Urinary bladder (tissue), 4 donors: Measurements from ENCODE around the gene ZBTB24. TPM values are rescaled to one million over a fixed set of nuclear protein-coding genes. Genes with fewer than 3 reads are reported as not detected.

Source experiments
- DNase-seq: peaks from one replicate; pipeline ENCODE4 v3.0.0-alpha.2; 2015; ENCODE audit errors: extremely low spot score
- H3K27ac ChIP-seq: one replicate; pipeline ENCODE4 v1.5.1; 2013; ENCODE audit warnings: low read depth, mild to moderate bottlenecking, moderate library complexity
- H3K36me3 ChIP-seq: one replicate; pipeline ENCODE4 v1.6.1; 2013; ENCODE audit warnings: mild to moderate bottlenecking, moderate library complexity; ENCODE audit not compliant: insufficient read depth
- H3K4me1 ChIP-seq: one replicate; pipeline ENCODE4 v1.6.1; 2013; ENCODE audit warnings: mild to moderate bottlenecking, moderate library complexity; ENCODE audit not compliant: insufficient read depth
- H3K4me3 ChIP-seq: one replicate; pipeline ENCODE4 v1.5.1; 2013; ENCODE audit warnings: low read depth, low read length
- WGBS: extraction: QIAGEN DNeasy Blood & Tissue Kit; methylation state at CpG from one replicate; pipeline ENCODE4 v1.1.7; 2013; 5-methylcytosine and 5-hydroxymethylcytosine counted together
- polyA plus RNA-seq: library from polyadenylated mRNA; stranded (reverse); fragments of 200-250 nt; gene quantifications from one replicate; pipeline ENCODE4 v1.2.3, GENCODE V29; 2013
- total RNA-seq: library from RNA; depleted of rRNA; stranded (reverse); fragments of >200 nt; gene quantifications from one replicate; pipeline ENCODE4 v1.2.3, GENCODE V29; 2014
- donor health status: healthy with polysubstance abuse.
- donor health status: healthy.

ZBTB24 gene
- total and polyA plus RNA-seq, 2 donors: 4.3 to 12.0 TPM

- Histone ChIP-seq H3K36me3 (no peaks in the 10 kb centered on the region), H3K27ac (no peak overlapping the region), H3K4me3 (no peak overlapping the region), H3K4me1 (no peaks in the 10 kb centered on the region)
- no peak for DNase-seq
- 61% methylated on average over 2 of the region's 2 CpGs for WGBS
Measured at GRCh38 chr6:109511832-109512231, 28.8 kb upstream of the ZBTB24 start.

- no peak overlapping the region for H3K4me3 ChIP-seq
- no peak overlapping the region for H3K27ac ChIP-seq
- DNase-seq: no peak
- H3K36me3 ChIP-seq: no peaks in the 10 kb centered on the region
- WGBS: 83% methylated on average over 1 of the region's 1 CpG
- H3K4me1 ChIP-seq: no peaks in the 10 kb centered on the region
Measured at GRCh38 chr6:109510358-109510757, 27.3 kb upstream of the ZBTB24 start.

- Histone ChIP-seq H3K27ac (no peak overlapping the region), H3K4me3 (no peak overlapping the region), H3K36me3 (no peaks in the 10 kb centered on the region), H3K4me1 (no peaks in the 10 kb centered on the region)
- no peak for DNase-seq
- 73% methylated on average over 4 of the region's 4 CpGs for WGBS
Measured at GRCh38 chr6:109508166-109508860, 25.3 kb upstream of the ZBTB24 start.

GRCh38 chr6:109507490-109508072, 24.6 kb upstream of the ZBTB24 start:
- WGBS: 70% methylated on average over 4 of the region's 4 CpGs
- Histone ChIP-seq H3K4me1 (no peaks in the 10 kb centered on the region), H3K36me3 (no peaks in the 10 kb centered on the region), H3K27ac (no peak overlapping the region), H3K4me3 (no peak overlapping the region)
- no peak for DNase-seq

GRCh38 chr6:109506841-109507240, 23.8 kb upstream of the ZBTB24 start:
- no peaks in the 10 kb centered on the region for H3K4me1 ChIP-seq
- H3K4me3 ChIP-seq: no peak overlapping the region
- H3K27ac ChIP-seq: no peak overlapping the region
- WGBS: 80% methylated on average over 2 of the region's 2 CpGs
- no peaks in the 10 kb centered on the region for H3K36me3 ChIP-seq
- no peak for DNase-seq

- WGBS: 93% methylated on average over 2 of the region's 2 CpGs
- H3K36me3 ChIP-seq: no peaks in the 10 kb centered on the region
- no peak overlapping the region for H3K27ac ChIP-seq
- no peak overlapping the region for H3K4me3 ChIP-seq
- H3K4me1 ChIP-seq: no peaks in the 10 kb centered on the region
- DNase-seq: no peak
Measured at GRCh38 chr6:109506314-109506713, 23.3 kb upstream of the ZBTB24 start.

- no peak overlapping the region for H3K4me3 ChIP-seq
- no peak for DNase-seq
- no peaks in the 10 kb centered on the region for H3K4me1 ChIP-seq
- H3K36me3 ChIP-seq: no peaks in the 10 kb centered on the region
- 59% methylated on average over 10 of the region's 10 CpGs for WGBS
- no peak overlapping the region for H3K27ac ChIP-seq
Measured at GRCh38 chr6:109503327-109504224, 20.6 kb upstream of the ZBTB24 start.

GRCh38 chr6:109498936-109499335, 15.9 kb upstream of the ZBTB24 start:
- H3K4me1 ChIP-seq: no peaks in the 10 kb centered on the region
- H3K36me3 ChIP-seq: no peaks in the 10 kb centered on the region
- DNase-seq: no peak
- H3K27ac ChIP-seq: no peak overlapping the region
- H3K4me3 ChIP-seq: no peak overlapping the region
- WGBS: 82% methylated on average over 2 of the region's 2 CpGs

- H3K4me3 ChIP-seq: no peak overlapping the region
- H3K4me1 ChIP-seq: no peaks in the 10 kb centered on the region
- H3K36me3 ChIP-seq: no peaks in the 10 kb centered on the region
- no peak for DNase-seq
- 77% methylated on average over 4 of the region's 4 CpGs for WGBS
- H3K27ac ChIP-seq: no peak overlapping the region
Measured at GRCh38 chr6:109498052-109498451, 15.0 kb upstream of the ZBTB24 start.

- Histone ChIP-seq H3K36me3 (no peaks in the 10 kb centered on the region), H3K4me3 (no peak overlapping the region), H3K27ac (no peak overlapping the region), H3K4me1 (no peaks in the 10 kb centered on the region)
- DNase-seq: no peak
- WGBS: 59% methylated on average over 9 of the region's 9 CpGs
Measured at GRCh38 chr6:109496036-109496772, 13.2 kb upstream of the ZBTB24 start.

GRCh38 chr6:109493865-109494264, 10.8 kb upstream of the ZBTB24 start:
- H3K27ac ChIP-seq: no peak overlapping the region
- no peak for DNase-seq
- no peak overlapping the region for H3K4me3 ChIP-seq
- no peaks in the 10 kb centered on the region for H3K36me3 ChIP-seq
- H3K4me1 ChIP-seq: no peaks in the 10 kb centered on the region
- 89% methylated on average over 1 of the region's 1 CpG for WGBS

- H3K36me3 ChIP-seq: no peaks in the 10 kb centered on the region
- no peak overlapping the region for H3K27ac ChIP-seq
- H3K4me1 ChIP-seq: no peaks in the 10 kb centered on the region
- no peak for DNase-seq
- no peak overlapping the region for H3K4me3 ChIP-seq
- WGBS: 44% methylated on average over 5 of the region's 5 CpGs
Measured at GRCh38 chr6:109491207-109491938, 8.4 kb upstream of the ZBTB24 start.

GRCh38 chr6:109490713-109491112, 7.7 kb upstream of the ZBTB24 start:
- no peak for DNase-seq
- Histone ChIP-seq H3K4me3 (no peak overlapping the region), H3K4me1 (no peaks in the 10 kb centered on the region), H3K27ac (no peak overlapping the region), H3K36me3 (no peaks in the 10 kb centered on the region)
- WGBS: 55% methylated on average over 2 of the region's 2 CpGs
